Measurements from ENCODE around the gene CAMK2D.

Gene CAMK2D

GRCh38 chr4:113423631-113424030 is 337.9 kb downstream of the CAMK2D start:
- no peak for DNase-seq

GRCh38 chr4:113420938-113421337 is 340.6 kb downstream of the CAMK2D start:
- no peak for DNase-seq

GRCh38 chr4:113419631-113420030 is 341.9 kb downstream of the CAMK2D start:
- DNase-seq, result no peak

GRCh38 chr4:113411496-113411938 is 350.0 kb downstream of the CAMK2D start:
- no peak for DNase-seq

GRCh38 chr4:113410686-113411085 is 350.9 kb downstream of the CAMK2D start:
- no peak for DNase-seq

GRCh38 chr4:113409181-113409580 is 352.4 kb downstream of the CAMK2D start:
- no peak for DNase-seq

- DNase-seq, result no peak
Observed at GRCh38 chr4:113407409-113407808, 354.1 kb downstream of the CAMK2D start.

- DNase-seq, result no peak
Observed at GRCh38 chr4:113406723-113407016, 354.9 kb downstream of the CAMK2D start.

- no peak for DNase-seq
Observed at GRCh38 chr4:113405874-113406722, 355.4 kb downstream of the CAMK2D start.

- no peak for DNase-seq
Observed at GRCh38 chr4:113404841-113405240, 356.7 kb downstream of the CAMK2D start.

- no peak for DNase-seq
Observed at GRCh38 chr4:113404167-113404571, 357.4 kb downstream of the CAMK2D start.

Data from stimulated activated CD4-positive, alpha-beta T cell treated with anti-CD3 and anti-CD28 coated beads, Interleukin-4, amount 100 ng/mL, for 1 hour (primary cell).